Neuronal stem cell (in vitro differentiated cells): ENCODE results near the gene PALS2.

Experiments used
- DNase-seq: peaks from one replicate; pipeline ENCODE4 v3.0.0-alpha.2; 2013; ENCODE audit warnings: low spot score
- H2AFZ ChIP-seq: one replicate; pipeline ENCODE4 v1.6.1; 2013; ENCODE audit warnings: mild to moderate bottlenecking, low read length, inconsistent platforms
- H2AK5ac ChIP-seq: 2 replicates; pipeline ENCODE4 v1.6.1; 2013; ENCODE audit warnings: low read depth, mild to moderate bottlenecking, inconsistent platforms, low read length, moderate library complexity, mixed read lengths
- H2BK120ac ChIP-seq: 2 replicates; pipeline ENCODE4 v1.6.1; 2013; ENCODE audit warnings: low read depth, mild to moderate bottlenecking, inconsistent platforms, low read length, moderate library complexity, mixed read lengths
- H2BK12ac ChIP-seq: one replicate; pipeline ENCODE4 v1.6.1; 2013; ENCODE audit warnings: low read length, inconsistent platforms
- H2BK15ac ChIP-seq: 2 replicates; pipeline ENCODE4 v1.6.1; 2013; ENCODE audit warnings: mild to moderate bottlenecking, low read length, inconsistent platforms, mixed read lengths
- H2BK5ac ChIP-seq: one replicate; pipeline ENCODE4 v1.6.1; 2013; ENCODE audit warnings: inconsistent platforms, mild to moderate bottlenecking, low read length, moderate library complexity
- H3K14ac ChIP-seq: one replicate; pipeline ENCODE4 v1.6.1; 2013; ENCODE audit warnings: low read length, inconsistent platforms
- H3K18ac ChIP-seq: 2 replicates; pipeline ENCODE4 v1.6.1; 2013; ENCODE audit warnings: low read length, inconsistent platforms
- H3K23ac ChIP-seq: 2 replicates; pipeline ENCODE4 v1.6.1; 2013; ENCODE audit warnings: low read depth, mild to moderate bottlenecking, mixed read lengths, low read length, inconsistent platforms; ENCODE audit not compliant: poor library complexity
- H3K27ac ChIP-seq: replicated peaks from 3 replicates; pipeline ENCODE4 v1.5.1; 2013; ENCODE audit warnings: low read length, inconsistent platforms
- H3K27me3 ChIP-seq, 3 experiments: 2 replicates each; pipeline ENCODE4 v1.6.1; 2013; ENCODE audit warnings: low read length in 3 of 3, mild to moderate bottlenecking in 2 of 3, inconsistent platforms in 1 of 3, low read depth in 1 of 3, mixed read lengths in 1 of 3, moderate library complexity in 1 of 3; ENCODE audit not compliant: control insufficient read depth in 3 of 3, insufficient read depth in 3 of 3
- H3K36me3 ChIP-seq, 2 donors: replicated peaks in 1 of 2; 2 replicates each; pipeline ENCODE4 v1.6.1; 2013; ENCODE audit warnings: low read length in 2 of 2; ENCODE audit not compliant: control insufficient read depth in 2 of 2, insufficient read depth in 2 of 2
- H3K4ac ChIP-seq: 2 replicates; pipeline ENCODE4 v1.6.1; 2013; ENCODE audit warnings: inconsistent platforms, mild to moderate bottlenecking, low read length, moderate library complexity
- H3K4me1 ChIP-seq, 2 donors: 1 replicate in 1 of 2; 2 replicates in 1 of 2; pipeline ENCODE4 v1.6.1; 2013; ENCODE audit warnings: low read length in 2 of 2, low read depth in 1 of 2; ENCODE audit not compliant: control insufficient read depth in 2 of 2, insufficient read depth in 1 of 2
- H3K4me2 ChIP-seq: one replicate; pipeline ENCODE4 v1.6.1; 2013; ENCODE audit warnings: mild to moderate bottlenecking, low read length, inconsistent platforms; ENCODE audit not compliant: insufficient read depth, poor library complexity, severe bottlenecking
- H3K4me3 ChIP-seq, 2 donors: 2 replicates each; pipeline ENCODE4 v1.5.1; 2013; ENCODE audit warnings: low read length in 2 of 2, mild to moderate bottlenecking in 2 of 2, inconsistent platforms in 1 of 2, moderate library complexity in 1 of 2
- H3K79me1 ChIP-seq: one replicate; pipeline ENCODE4 v1.6.1; 2013; ENCODE audit warnings: low read depth, mild to moderate bottlenecking, inconsistent platforms, low read length, moderate library complexity
- H3K9ac ChIP-seq: one replicate; pipeline ENCODE4 v1.6.1; 2013; ENCODE audit warnings: mild to moderate bottlenecking, low read depth, low read length, inconsistent platforms; ENCODE audit not compliant: poor library complexity
- H3K9me3 ChIP-seq, 2 donors: replicated peaks in 1 of 2; 2 replicates each; pipeline versions ENCODE3 to v1.6.1; 2013; ENCODE audit warnings: low read length in 2 of 2, mild to moderate bottlenecking in 2 of 2, inconsistent platforms in 1 of 2, low read depth in 1 of 2, mixed read lengths in 1 of 2, moderate library complexity in 1 of 2; ENCODE audit not compliant: control insufficient read depth in 2 of 2, insufficient read depth in 1 of 2
- H4K8ac ChIP-seq: one replicate; pipeline ENCODE4 v1.6.1; 2013; ENCODE audit warnings: low read depth, mild to moderate bottlenecking, inconsistent platforms, low read length, moderate library complexity
- H4K91ac ChIP-seq: one replicate; pipeline ENCODE4 v1.6.1; 2013; ENCODE audit warnings: low read length, low read depth, mild to moderate bottlenecking, inconsistent platforms; ENCODE audit not compliant: poor library complexity
- WGBS, 2 donors: extraction: QIAGEN DNeasy Blood & Tissue Kit; methylation state at CpG; one replicate each; pipeline ENCODE4 v1.1.7; 2013; ENCODE audit warnings: missing lambda C conversion rate in 2 of 2, mixed read lengths in 1 of 2; ENCODE audit not compliant: insufficient read length in 2 of 2, insufficient replicate concordance in 1 of 2; ENCODE audit errors: extremely low coverage in 2 of 2; 5-methylcytosine and 5-hydroxymethylcytosine counted together

PALS2 gene

GRCh38 chr7:24574950-24575349 is 1.7 kb downstream of the PALS2 start:
- H3K27me3 ChIP-seq = peaks cover 0 to 30% (median 0%) of the 10 kb centered on the region in 3 experiments
- H4K8ac ChIP-seq = no peak overlapping the region
- H3K36me3 ChIP-seq = no peaks in the 10 kb centered on the region
- H3K9me3 ChIP-seq = no peaks in the 10 kb centered on the region
- H3K4ac ChIP-seq = no peak overlapping the region
- no peak overlapping the region for H3K4me2 ChIP-seq
- no peak overlapping the region for H3K14ac ChIP-seq
- H2BK12ac ChIP-seq = no peak overlapping the region
- no peak overlapping the region for H4K91ac ChIP-seq
- H2BK5ac ChIP-seq = no peak overlapping the region
- DNase-seq = no peak
- no peak overlapping the region for H2BK15ac ChIP-seq
- H3K27ac ChIP-seq = no peak overlapping the region
- WGBS, 2 donors = no CpG with 5 or more reads among the region's 4 CpGs
- no peak overlapping the region for H3K18ac ChIP-seq
- H3K23ac ChIP-seq = no peak overlapping the region
- H2AFZ ChIP-seq = peak overlapping the region; percentile 97
- H2AK5ac ChIP-seq = no peak overlapping the region
- peaks cover 2% of the 10 kb centered on the region for H3K79me1 ChIP-seq
- peaks cover 0 to 7% of the 10 kb centered on the region in 2 donors for H3K4me1 ChIP-seq
- no peak overlapping the region for H3K9ac ChIP-seq
- peak overlapping the region in 1 of 2 donors; percentile 81 for H3K4me3 ChIP-seq
- H2BK120ac ChIP-seq = no peak overlapping the region

DNA sequence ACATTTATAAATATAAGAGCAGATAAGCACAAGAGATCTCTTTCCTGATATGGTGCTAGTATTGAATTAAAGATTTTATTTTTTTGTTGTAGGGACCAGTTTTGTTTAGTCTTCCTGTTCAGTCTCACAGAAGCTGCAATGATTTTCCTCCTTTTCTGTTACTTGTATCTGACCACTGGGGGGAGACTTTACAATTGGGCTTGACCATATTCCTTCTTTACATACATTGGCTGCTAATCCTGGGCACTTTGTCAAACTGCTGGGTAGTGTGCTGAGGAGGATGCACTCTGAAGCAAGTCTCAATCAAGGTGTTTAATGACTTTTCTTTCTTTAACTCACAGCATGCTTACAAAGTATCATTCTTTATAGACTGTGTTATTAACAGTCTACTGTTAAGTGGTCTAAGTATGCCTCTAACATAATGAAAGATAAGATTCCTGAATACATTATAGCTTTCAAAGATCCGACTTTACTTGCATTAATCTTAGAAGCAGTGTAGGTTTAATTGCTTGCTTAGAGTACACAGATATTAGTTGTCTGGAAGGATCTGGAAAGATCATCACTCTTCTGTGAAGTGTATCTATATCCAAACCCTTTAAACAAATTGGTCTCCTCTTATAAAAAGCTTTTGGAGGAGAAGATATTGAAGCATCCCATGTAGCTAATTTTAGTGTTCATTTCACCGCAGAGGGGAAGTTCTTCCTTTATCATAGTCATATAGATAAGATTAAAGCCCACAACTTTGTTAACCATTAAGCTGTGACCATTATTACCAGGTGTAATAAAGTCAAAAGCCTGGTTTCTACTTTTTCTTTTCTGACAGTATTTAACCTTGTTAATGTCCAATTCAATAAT is 3.1 kb downstream of the PALS2 start:
- DNase-seq = peak; percentile 38
- no CpG with 5 or more reads among the region's 2 CpGs for WGBS, 2 donors
- Histone ChIP-seq H3K27ac (no peak overlapping the region), H3K4me2 (no peak overlapping the region), H3K36me3 (no peaks in the 10 kb centered on the region), H3K14ac (no peak overlapping the region), H3K18ac (no peak overlapping the region), H4K91ac (no peak overlapping the region), H4K8ac (no peak overlapping the region), H3K4me3 (no peak overlapping the region), H2BK5ac (no peak overlapping the region), H2BK120ac (no peak overlapping the region), H3K23ac (no peak overlapping the region), H3K9ac (no peak overlapping the region), H3K9me3 (no peaks in the 10 kb centered on the region), H3K4ac (no peak overlapping the region), H3K4me1 (peaks cover 0 to 7% of the 10 kb centered on the region in 2 donors), H2AFZ (no peak overlapping the region), H2AK5ac (no peak overlapping the region), H3K79me1 (peaks cover 2% of the 10 kb centered on the region), H2BK15ac (no peak overlapping the region), H3K27me3 (peaks cover 0 to 15% (median 0%) of the 10 kb centered on the region in 3 experiments), H2BK12ac (no peak overlapping the region)

DNA sequence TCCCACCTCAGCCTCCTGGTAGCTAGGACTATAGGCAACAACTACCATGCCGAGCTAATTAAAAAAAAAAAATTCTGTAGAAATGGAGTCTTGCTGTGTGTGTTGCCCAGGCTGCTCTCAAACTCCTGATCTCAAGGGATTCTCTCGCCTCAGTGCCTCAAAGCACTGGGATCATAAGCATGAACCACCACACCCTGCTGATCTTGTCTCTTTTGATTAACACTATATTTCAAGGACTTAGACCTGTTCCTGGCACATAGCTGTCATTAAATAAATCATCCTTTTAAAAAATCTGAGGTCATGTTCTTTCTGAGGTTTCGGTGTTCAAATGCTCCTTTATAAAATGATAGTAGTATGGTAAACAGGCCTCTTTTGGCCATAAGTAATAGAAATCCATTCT is 4.8 kb downstream of the PALS2 start:
- Histone ChIP-seq H3K4me1 (peaks cover 0 to 2% of the 10 kb centered on the region in 2 donors), H3K23ac (no peak overlapping the region), H2BK12ac (no peak overlapping the region), H2AFZ (no peak overlapping the region), H3K36me3 (no peaks in the 10 kb centered on the region), H3K27ac (no peak overlapping the region), H2BK15ac (no peak overlapping the region), H3K27me3 (no peaks in the 10 kb centered on the region), H2BK5ac (no peak overlapping the region), H4K91ac (no peak overlapping the region), H4K8ac (no peak overlapping the region), H3K14ac (no peak overlapping the region), H3K4me2 (no peak overlapping the region), H3K18ac (no peak overlapping the region), H2BK120ac (no peak overlapping the region), H3K4ac (no peak overlapping the region), H3K79me1 (peaks cover 2% of the 10 kb centered on the region), H3K9ac (no peak overlapping the region), H3K9me3 (no peaks in the 10 kb centered on the region), H2AK5ac (no peak overlapping the region), H3K4me3 (no peak overlapping the region)
- no peak for DNase-seq
- no CpG with 5 or more reads among the region's 3 CpGs for WGBS, 2 donors

DNA sequence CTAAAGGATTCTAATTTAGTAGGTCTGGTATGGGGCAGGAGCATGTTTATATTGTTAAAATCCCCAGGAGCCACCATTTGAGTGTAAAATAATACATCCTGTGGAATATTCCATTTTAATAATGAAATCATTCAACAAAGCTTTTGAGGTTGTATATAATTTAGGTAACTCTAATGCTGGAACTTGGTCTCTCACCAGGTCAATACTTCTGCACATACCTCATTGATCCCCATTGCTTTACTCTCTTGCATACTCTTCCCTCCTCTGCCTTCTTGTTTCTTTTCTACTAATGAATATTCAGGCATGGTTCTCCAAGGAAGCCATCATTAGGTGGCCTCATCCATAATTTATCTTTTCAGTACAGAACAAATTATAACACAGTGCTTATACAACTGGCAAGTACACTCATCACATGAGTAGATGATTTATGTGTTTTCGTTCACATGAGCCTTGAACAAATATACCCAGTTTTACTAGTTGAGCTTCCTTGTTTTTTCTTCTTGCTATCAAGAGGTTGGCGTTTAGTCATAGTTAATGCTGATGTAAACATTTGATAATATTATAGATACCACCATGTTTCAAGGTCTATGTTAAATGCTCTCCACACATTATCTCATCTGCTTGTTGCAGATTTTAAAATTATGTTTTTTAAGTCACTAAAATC is 7.2 kb downstream of the PALS2 start:
- Histone ChIP-seq H2BK120ac (no peak overlapping the region), H3K4ac (no peak overlapping the region), H4K91ac (no peak overlapping the region), H3K4me1 (no peaks in the 10 kb centered on the region), H3K36me3 (no peaks in the 10 kb centered on the region), H3K14ac (no peak overlapping the region), H2BK5ac (no peak overlapping the region), H2BK12ac (no peak overlapping the region), H3K18ac (no peak overlapping the region), H3K9ac (no peak overlapping the region), H4K8ac (no peak overlapping the region), H2AK5ac (no peak overlapping the region), H3K4me2 (no peak overlapping the region), H3K9me3 (no peaks in the 10 kb centered on the region), H3K23ac (no peak overlapping the region), H3K79me1 (no peaks in the 10 kb centered on the region), H2BK15ac (no peak overlapping the region), H2AFZ (no peak overlapping the region), H3K27me3 (no peaks in the 10 kb centered on the region), H3K27ac (no peak overlapping the region), H3K4me3 (no peak overlapping the region)
- no CpG with 5 or more reads among the region's 2 CpGs for WGBS, 2 donors
- no peak for DNase-seq
